SK-N-SH (cell line): ENCODE results near the gene IRGQ.

ENCODE experiments used
- CHD2 ChIP-seq: fragments of 150-350 bp; IDR thresholded peaks from 2 replicates; pipeline ENCODE4 v1.6.1; 2018; ENCODE audit warnings: low read length; ENCODE audit not compliant: partially characterized antibody
- EP300 ChIP-seq, 2 experiments: IDR thresholded peaks; 2 replicates each; pipeline versions ENCODE4 v1.4.0 to v1.6.1; 2012; ENCODE audit warnings: borderline replicate concordance in 1 of 2, low read depth in 1 of 2, low read length in 1 of 2
- EZH2phosphoT487 ChIP-seq: fragments of 200-600 bp; sonication (generic); IDR thresholded peaks from 2 replicates; pipeline ENCODE4 v1.6.1; 2017; ENCODE audit warnings: low read depth, mixed run types, mild to moderate bottlenecking, antibody characterized with exemption, moderate library complexity, borderline replicate concordance
- GABPA ChIP-seq: IDR thresholded peaks from 2 replicates; pipeline ENCODE4 v1.4.0; 2012; ENCODE audit warnings: low read depth, mild to moderate bottlenecking
- MAX ChIP-seq: IDR thresholded peaks from 2 replicates; pipeline ENCODE4 v1.4.0; 2012; ENCODE audit warnings: low read depth
- PBX3 ChIP-seq: IDR thresholded peaks from 2 replicates; pipeline ENCODE4; 2012
- RAD21 ChIP-seq: IDR thresholded peaks from 2 replicates; pipeline ENCODE4 v1.6.1; 2012; ENCODE audit warnings: mild to moderate bottlenecking, low read length
- RCOR1 ChIP-seq: fragments of 150-350 bp; IDR thresholded peaks from 2 replicates; pipeline ENCODE4 v1.6.1; 2017; ENCODE audit warnings: antibody characterized with exemption, low read length
- REST ChIP-seq: IDR thresholded peaks from 2 replicates; pipeline ENCODE4 v1.6.1; 2012; ENCODE audit warnings: mild to moderate bottlenecking, low read depth, low read length, moderate library complexity
- RXRA ChIP-seq: IDR thresholded peaks from 2 replicates; pipeline ENCODE4 v1.4.0; 2012; ENCODE audit warnings: low read depth, mild to moderate bottlenecking, borderline replicate concordance
- TAF1 ChIP-seq: IDR thresholded peaks from 2 replicates; pipeline ENCODE4 v1.6.1; 2012; ENCODE audit warnings: low read depth, mild to moderate bottlenecking, low read length, moderate library complexity, borderline replicate concordance
- USF2 ChIP-seq: fragments of 150-350 bp; IDR thresholded peaks from 2 replicates; pipeline ENCODE4 v1.6.1; 2017; ENCODE audit warnings: antibody characterized with exemption, low read length, low read depth, borderline replicate concordance
- TF ChIP-seq, protein P1 (sequence below): fragments of 200-600 bp; sonication (generic); IDR thresholded peaks from 2 replicates; pipeline ENCODE4 v1.6.1; 2017; ENCODE audit warnings: antibody characterized with exemption, mild to moderate bottlenecking, moderate library complexity

- TF ChIP-seq EP300 (IDR thresholded peaks at IDR 0.05; ENCODE audit: borderline replicate concordance in 1 of 2, low read depth in 1 of 2, low read length in 1 of 2) (no peak), MAX (no peak), RAD21 (peak; percentile 75), EZH2phosphoT487 (no peak), REST (no peak), RXRA (no peak), PBX3 (no peak), CHD2 (no peak), GABPA (no peak), TAF1 (no peak), USF2 (no peak), RCOR1 (no peak)
- TF ChIP-seq, protein P1, sequence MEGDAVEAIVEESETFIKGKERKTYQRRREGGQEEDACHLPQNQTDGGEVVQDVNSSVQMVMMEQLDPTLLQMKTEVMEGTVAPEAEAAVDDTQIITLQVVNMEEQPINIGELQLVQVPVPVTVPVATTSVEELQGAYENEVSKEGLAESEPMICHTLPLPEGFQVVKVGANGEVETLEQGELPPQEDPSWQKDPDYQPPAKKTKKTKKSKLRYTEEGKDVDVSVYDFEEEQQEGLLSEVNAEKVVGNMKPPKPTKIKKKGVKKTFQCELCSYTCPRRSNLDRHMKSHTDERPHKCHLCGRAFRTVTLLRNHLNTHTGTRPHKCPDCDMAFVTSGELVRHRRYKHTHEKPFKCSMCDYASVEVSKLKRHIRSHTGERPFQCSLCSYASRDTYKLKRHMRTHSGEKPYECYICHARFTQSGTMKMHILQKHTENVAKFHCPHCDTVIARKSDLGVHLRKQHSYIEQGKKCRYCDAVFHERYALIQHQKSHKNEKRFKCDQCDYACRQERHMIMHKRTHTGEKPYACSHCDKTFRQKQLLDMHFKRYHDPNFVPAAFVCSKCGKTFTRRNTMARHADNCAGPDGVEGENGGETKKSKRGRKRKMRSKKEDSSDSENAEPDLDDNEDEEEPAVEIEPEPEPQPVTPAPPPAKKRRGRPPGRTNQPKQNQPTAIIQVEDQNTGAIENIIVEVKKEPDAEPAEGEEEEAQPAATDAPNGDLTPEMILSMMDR = peak; percentile 78
These were observed 40.7 kb downstream of the IRGQ start for GRCh38 chr19:43555185-43555770.
